ENCODE results near the gene SLC8B1.

SLC8B1 gene

GRCh38 chr12:113325916-113326315, 9.0 kb downstream of the SLC8B1 start:
- DNase-seq: no peak

- no peak for DNase-seq
Observed at GRCh38 chr12:113322343-113322742, 12.6 kb downstream of the SLC8B1 start.

- no peak for DNase-seq
Observed at GRCh38 chr12:113320401-113320800, 14.5 kb downstream of the SLC8B1 start.

- no peak for DNase-seq
Observed at GRCh38 chr12:113318900-113319628, 15.8 kb downstream of the SLC8B1 start.

- no peak for DNase-seq
Observed at GRCh38 chr12:113318046-113318656, 16.8 kb downstream of the SLC8B1 start.

- no peak for DNase-seq
Observed at GRCh38 chr12:113317122-113317521, 17.8 kb downstream of the SLC8B1 start.

- DNase-seq: no peak
Observed at GRCh38 chr12:113316155-113316554, 18.8 kb downstream of the SLC8B1 start.

- no peak for DNase-seq
Observed at GRCh38 chr12:113315358-113315757, 19.6 kb downstream of the SLC8B1 start.

GRCh38 chr12:113314121-113314529, 20.8 kb downstream of the SLC8B1 start:
- peak in 1 of 51 donors; percentile 48 for DNase-seq

- no peak for DNase-seq
Observed at GRCh38 chr12:113310489-113310888, 24.4 kb downstream of the SLC8B1 start.

GRCh38 chr12:113306382-113306781, 28.5 kb downstream of the SLC8B1 start:
- DNase-seq: no peak

- DNase-seq: peak in 2 of 51 donors; percentile 12 to 13
Observed at GRCh38 chr12:113305281-113305856, 29.5 kb downstream of the SLC8B1 start.

GRCh38 chr12:113302886-113303640, 31.8 kb downstream of the SLC8B1 start:
- peak in 1 of 51 donors; percentile 1 for DNase-seq

- no peak for DNase-seq
Observed at GRCh38 chr12:113302466-113302865, 32.4 kb downstream of the SLC8B1 start.

- no peak for DNase-seq
Observed at GRCh38 chr12:113301811-113302210, 33.1 kb downstream of the SLC8B1 start.

GRCh38 chr12:113299619-113300237, 35.2 kb downstream of the SLC8B1 start:
- DNase-seq: peak in 28 of 51 donors; percentile 9 to 62 (median 34)

GRCh38 chr12:113298861-113299545, 35.9 kb downstream of the SLC8B1 start:
- DNase-seq: peak in 44 of 51 donors; percentile 7 to 75 (median 52)

- no peak for DNase-seq
Observed at GRCh38 chr12:113298472-113298817, 36.5 kb downstream of the SLC8B1 start.

- no peak for DNase-seq
Observed at GRCh38 chr12:113297621-113298471, 37.1 kb downstream of the SLC8B1 start.

GRCh38 chr12:113297214-113297587, 37.7 kb downstream of the SLC8B1 start:
- no peak for DNase-seq
